ENCODE data around the gene SRSF3. TPM values are rescaled to one million over a fixed set of nuclear protein-coding genes. Genes with fewer than 3 reads are reported as not detected.

The SRSF3 gene
- total and polyA plus RNA-seq, 9 of the 15 experiments (the other 6 are each of a cell fraction or from before 2014, with no cell fraction given), result 337 to 1,200 (median 518) TPM

DNA sequence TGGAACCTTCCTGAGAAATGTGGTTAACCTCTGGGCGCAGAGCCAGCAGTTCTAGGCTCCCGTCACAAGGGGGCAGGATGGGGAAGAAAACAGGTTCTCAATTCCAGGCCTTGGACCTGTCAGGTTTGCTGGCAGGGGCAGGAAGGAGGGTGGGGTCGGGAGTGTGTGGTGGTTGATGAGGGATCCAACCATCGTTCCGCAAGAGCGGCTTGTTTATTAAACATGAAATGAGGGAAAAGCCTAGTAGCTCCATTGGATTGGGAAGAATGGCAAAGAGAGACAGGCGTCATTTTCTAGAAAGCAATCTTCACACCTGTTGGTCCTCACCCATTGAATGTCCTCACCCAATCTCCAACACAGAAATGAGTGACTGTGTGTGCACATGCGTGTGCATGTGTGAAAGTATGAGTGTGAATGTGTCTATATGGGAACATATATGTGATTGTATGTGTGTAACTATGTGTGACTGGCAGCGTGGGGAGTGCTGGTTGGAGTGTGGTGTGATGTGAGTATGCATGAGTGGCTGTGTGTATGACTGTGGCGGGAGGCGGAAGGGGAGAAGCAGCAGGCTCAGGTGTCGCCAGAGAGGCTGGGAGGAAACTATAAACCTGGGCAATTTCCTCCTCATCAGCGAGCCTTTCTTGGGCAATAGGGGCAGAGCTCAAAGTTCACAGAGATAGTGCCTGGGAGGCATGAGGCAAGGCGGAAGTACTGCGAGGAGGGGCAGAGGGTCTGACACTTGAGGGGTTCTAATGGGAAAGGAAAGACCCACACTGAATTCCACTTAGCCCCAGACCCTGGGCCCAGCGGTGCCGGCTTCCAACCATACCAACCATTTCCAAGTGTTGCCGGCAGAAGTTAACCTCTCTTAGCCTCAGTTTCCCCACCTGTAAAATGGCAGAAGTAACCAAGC lies 29.6 kb downstream of the SRSF3 start (continued):
- no peak for TF ChIP-seq PCBP1 (IDR thresholded peaks at IDR 0.05; ENCODE audit: low read depth, low read length, poor library complexity, severe bottlenecking)
- TF ChIP-seq ZNF644 (tag; IDR thresholded peaks at IDR 0.05; ENCODE audit: low read depth), result no peak
- no peak for TF ChIP-seq ZNF354B (CRISPR knock-in tag; IDR thresholded peaks at IDR 0.05)
- TF ChIP-seq MXI1 (IDR thresholded peaks at IDR 0.05; ENCODE audit: low read depth, low read length), result no peak
- TF ChIP-seq, protein P1, sequence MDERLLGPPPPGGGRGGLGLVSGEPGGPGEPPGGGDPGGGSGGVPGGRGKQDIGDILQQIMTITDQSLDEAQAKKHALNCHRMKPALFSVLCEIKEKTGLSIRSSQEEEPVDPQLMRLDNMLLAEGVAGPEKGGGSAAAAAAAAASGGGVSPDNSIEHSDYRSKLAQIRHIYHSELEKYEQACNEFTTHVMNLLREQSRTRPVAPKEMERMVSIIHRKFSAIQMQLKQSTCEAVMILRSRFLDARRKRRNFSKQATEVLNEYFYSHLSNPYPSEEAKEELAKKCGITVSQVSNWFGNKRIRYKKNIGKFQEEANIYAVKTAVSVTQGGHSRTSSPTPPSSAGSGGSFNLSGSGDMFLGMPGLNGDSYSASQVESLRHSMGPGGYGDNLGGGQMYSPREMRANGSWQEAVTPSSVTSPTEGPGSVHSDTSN (CRISPR knock-in tag; IDR thresholded peaks at IDR 0.05; ENCODE audit: low read depth), result no peak
- TF ChIP-seq, protein P1 (tag; conservative IDR thresholded peaks at IDR 0.05; ENCODE audit: low read depth), result no peak
- TF ChIP-seq CREB1 (IDR thresholded peaks at IDR 0.05), result no peak
- TF ChIP-seq CREB1 (CRISPR knock-in tag; IDR thresholded peaks at IDR 0.05), result no peak
- TF ChIP-seq ZNF280A (IDR thresholded peaks at IDR 0.05; ENCODE audit: low read depth, partially characterized antibody), result no peak
- TF ChIP-seq, protein P2, sequence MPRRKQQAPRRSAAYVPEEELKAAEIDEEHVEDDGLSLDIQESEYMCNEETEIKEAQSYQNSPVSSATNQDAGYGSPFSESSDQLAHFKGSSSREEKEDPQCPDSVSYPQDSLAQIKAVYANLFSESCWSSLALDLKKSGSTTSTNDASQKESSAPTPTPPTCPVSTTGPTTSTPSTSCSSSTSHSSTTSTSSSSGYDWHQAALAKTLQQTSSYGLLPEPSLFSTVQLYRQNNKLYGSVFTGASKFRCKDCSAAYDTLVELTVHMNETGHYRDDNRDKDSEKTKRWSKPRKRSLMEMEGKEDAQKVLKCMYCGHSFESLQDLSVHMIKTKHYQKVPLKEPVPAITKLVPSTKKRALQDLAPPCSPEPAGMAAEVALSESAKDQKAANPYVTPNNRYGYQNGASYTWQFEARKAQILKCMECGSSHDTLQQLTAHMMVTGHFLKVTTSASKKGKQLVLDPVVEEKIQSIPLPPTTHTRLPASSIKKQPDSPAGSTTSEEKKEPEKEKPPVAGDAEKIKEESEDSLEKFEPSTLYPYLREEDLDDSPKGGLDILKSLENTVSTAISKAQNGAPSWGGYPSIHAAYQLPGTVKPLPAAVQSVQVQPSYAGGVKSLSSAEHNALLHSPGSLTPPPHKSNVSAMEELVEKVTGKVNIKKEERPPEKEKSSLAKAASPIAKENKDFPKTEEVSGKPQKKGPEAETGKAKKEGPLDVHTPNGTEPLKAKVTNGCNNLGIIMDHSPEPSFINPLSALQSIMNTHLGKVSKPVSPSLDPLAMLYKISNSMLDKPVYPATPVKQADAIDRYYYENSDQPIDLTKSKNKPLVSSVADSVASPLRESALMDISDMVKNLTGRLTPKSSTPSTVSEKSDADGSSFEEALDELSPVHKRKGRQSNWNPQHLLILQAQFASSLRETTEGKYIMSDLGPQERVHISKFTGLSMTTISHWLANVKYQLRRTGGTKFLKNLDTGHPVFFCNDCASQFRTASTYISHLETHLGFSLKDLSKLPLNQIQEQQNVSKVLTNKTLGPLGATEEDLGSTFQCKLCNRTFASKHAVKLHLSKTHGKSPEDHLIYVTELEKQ (CRISPR knock-in tag; IDR thresholded peaks at IDR 0.05), result no peak
- TF ChIP-seq ZNF561 (CRISPR knock-in tag; conservative IDR thresholded peaks at IDR 0.05), result no peak
- no peak for TF ChIP-seq SRSF7 (optimal IDR thresholded peaks at IDR 0.05; ENCODE audit: low read depth, low read length)
- peak; percentile 54; the same call in 1 of the 2 replicates for TF ChIP-seq KLF16 (IDR thresholded peaks at IDR 0.05)
- TF ChIP-seq SMC3 (conservative IDR thresholded peaks at IDR 0.05; ENCODE audit: insufficient read depth, low read depth, low read length), result peak; percentile 97
- TF ChIP-seq GABPB2 (CRISPR knock-in tag; conservative IDR thresholded peaks at IDR 0.05), result no peak
- peak in 1 of 2 experiments; percentile 40; a peak in 1 of 4 replicates for TF ChIP-seq TEAD1 (CRISPR knock-in tag; IDR thresholded peaks at IDR 0.05)
- TF ChIP-seq SNRNP70 (optimal IDR thresholded peaks at IDR 0.05; ENCODE audit: low read depth, low read length), result no peak
- TF ChIP-seq, protein P3, sequence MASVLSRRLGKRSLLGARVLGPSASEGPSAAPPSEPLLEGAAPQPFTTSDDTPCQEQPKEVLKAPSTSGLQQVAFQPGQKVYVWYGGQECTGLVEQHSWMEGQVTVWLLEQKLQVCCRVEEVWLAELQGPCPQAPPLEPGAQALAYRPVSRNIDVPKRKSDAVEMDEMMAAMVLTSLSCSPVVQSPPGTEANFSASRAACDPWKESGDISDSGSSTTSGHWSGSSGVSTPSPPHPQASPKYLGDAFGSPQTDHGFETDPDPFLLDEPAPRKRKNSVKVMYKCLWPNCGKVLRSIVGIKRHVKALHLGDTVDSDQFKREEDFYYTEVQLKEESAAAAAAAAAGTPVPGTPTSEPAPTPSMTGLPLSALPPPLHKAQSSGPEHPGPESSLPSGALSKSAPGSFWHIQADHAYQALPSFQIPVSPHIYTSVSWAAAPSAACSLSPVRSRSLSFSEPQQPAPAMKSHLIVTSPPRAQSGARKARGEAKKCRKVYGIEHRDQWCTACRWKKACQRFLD (CRISPR knock-in tag; IDR thresholded peaks at IDR 0.05), result no peak
- no peak for TF ChIP-seq ZEB2 (IDR thresholded peaks at IDR 0.05)
